Liver (tissue), 9 donors: ENCODE results near the gene PAIP2B. TPM values are rescaled to one million over a fixed set of nuclear protein-coding genes. Genes with fewer than 3 reads are reported as not detected.

Experiments used
- DNase-seq: peaks from one replicate; pipeline ENCODE4 v3.0.0-alpha.2; 2017; ENCODE audit warnings: low spot score
- H3K27ac ChIP-seq, 2 donors: one replicate each; pipeline ENCODE4 v1.7.0; 2013; ENCODE audit warnings: inconsistent platforms in 2 of 2, low read length in 2 of 2, control low read depth in 1 of 2, low read depth in 1 of 2, mild to moderate bottlenecking in 1 of 2
- H3K27me3 ChIP-seq, 4 donors: one replicate each; pipeline versions ENCODE4 v1.6.1 to v1.7.0; 2013; ENCODE audit warnings: low read length in 3 of 4, inconsistent platforms in 1 of 4, mild to moderate bottlenecking in 1 of 4, moderate library complexity in 1 of 4; ENCODE audit not compliant: control insufficient read depth in 4 of 4, insufficient read depth in 4 of 4
- H3K36me3 ChIP-seq, 4 donors: one replicate each; pipeline versions ENCODE4 v1.6.1 to v1.7.0; 2013; ENCODE audit warnings: low read length in 3 of 4, mild to moderate bottlenecking in 3 of 4, low read depth in 1 of 4, moderate library complexity in 1 of 4; ENCODE audit not compliant: control insufficient read depth in 4 of 4, insufficient read depth in 3 of 4
- H3K4me1 ChIP-seq, 4 donors: one replicate each; pipeline versions ENCODE4 v1.6.1 to v1.7.0; 2013; ENCODE audit warnings: low read length in 3 of 4, mild to moderate bottlenecking in 3 of 4, moderate library complexity in 1 of 4; ENCODE audit not compliant: control insufficient read depth in 4 of 4, insufficient read depth in 4 of 4
- H3K4me3 ChIP-seq, 3 donors: one replicate each; pipeline versions ENCODE4 v1.6.1 to v1.7.0; 2013; ENCODE audit warnings: low read length in 3 of 3, control low read depth in 1 of 3, low read depth in 1 of 3, mild to moderate bottlenecking in 1 of 3
- H3K9ac ChIP-seq, 2 donors: one replicate each; pipeline ENCODE4 v1.7.0; 2013; ENCODE audit warnings: low read length in 2 of 2, mild to moderate bottlenecking in 2 of 2, moderate library complexity in 2 of 2, control low read depth in 1 of 2, low read depth in 1 of 2
- H3K9me3 ChIP-seq, 4 donors: one replicate each; pipeline versions ENCODE4 v1.6.1 to v1.7.0; 2013; ENCODE audit warnings: low read length in 3 of 4; ENCODE audit not compliant: control insufficient read depth in 4 of 4
- EGR1 ChIP-seq, 2 donors: IDR thresholded peaks; 2 replicates each; pipeline ENCODE4 v1.6.1; 2016 to 2018; ENCODE audit warnings: antibody characterized with exemption in 2 of 2, low read depth in 2 of 2
- FOXA1 ChIP-seq: IDR thresholded peaks from 2 replicates; pipeline ENCODE4 v1.6.1; 2016; ENCODE audit warnings: antibody characterized with exemption
- FOXA2 ChIP-seq: IDR thresholded peaks from 2 replicates; pipeline ENCODE4 v1.6.1; 2016; ENCODE audit warnings: antibody characterized with exemption
- GABPA ChIP-seq, 2 donors: IDR thresholded peaks in 1 of 2; conservative IDR thresholded peaks in 1 of 2; 2 replicates each; pipeline ENCODE4 v1.6.1; 2016; ENCODE audit warnings: antibody characterized with exemption in 2 of 2, mild to moderate bottlenecking in 1 of 2, moderate library complexity in 1 of 2
- HNF4A ChIP-seq, 2 donors: conservative IDR thresholded peaks; 2 replicates each; pipeline ENCODE4 v1.6.1; 2016; ENCODE audit warnings: antibody characterized with exemption in 2 of 2, mild to moderate bottlenecking in 2 of 2
- HNF4G ChIP-seq: IDR thresholded peaks from 2 replicates; pipeline ENCODE4 v1.6.1; 2016; ENCODE audit warnings: antibody characterized with exemption
- JUND ChIP-seq, 2 donors: IDR thresholded peaks; 2 replicates each; pipeline ENCODE4 v1.6.1; 2016; ENCODE audit warnings: antibody characterized with exemption in 2 of 2
- NR2F2 ChIP-seq: IDR thresholded peaks from 2 replicates; pipeline ENCODE4 v1.6.1; 2016; ENCODE audit warnings: antibody characterized with exemption
- RAD21 ChIP-seq, 2 donors: IDR thresholded peaks; 2 replicates each; pipeline ENCODE4 v1.6.1; 2016; ENCODE audit warnings: antibody characterized with exemption in 2 of 2, mild to moderate bottlenecking in 2 of 2
- RXRA ChIP-seq, 2 donors: IDR thresholded peaks; 2 replicates each; pipeline ENCODE4 v1.6.1; 2017 to 2018; ENCODE audit warnings: antibody characterized with exemption in 2 of 2, mild to moderate bottlenecking in 1 of 2
- SP1 ChIP-seq: IDR thresholded peaks from 2 replicates; pipeline ENCODE4 v1.6.1; 2018; ENCODE audit warnings: antibody characterized with exemption, mild to moderate bottlenecking
- TAF1 ChIP-seq: conservative IDR thresholded peaks from 2 replicates; pipeline ENCODE4 v1.6.1; 2016; ENCODE audit warnings: antibody characterized with exemption, mild to moderate bottlenecking
- YY1 ChIP-seq: IDR thresholded peaks from 2 replicates; pipeline ENCODE4 v1.6.1; 2016; ENCODE audit warnings: antibody characterized with exemption, mild to moderate bottlenecking
- WGBS: extraction: QIAGEN DNeasy Blood & Tissue Kit; methylation state at CpG from one replicate; pipeline ENCODE4 v1.1.7; 2013; 5-methylcytosine and 5-hydroxymethylcytosine counted together
- polyA plus RNA-seq, 2 donors: library from polyadenylated mRNA; stranded (reverse) in 1 of 2; unstranded in 1 of 2; fragments of 200-250 nt in 1 of 2; fragments of >200 nt in 1 of 2; fragmentation: Nextera tagmentation in 1 of 2; extraction: Ambion mirVana in 1 of 2; gene quantifications; one replicate each; pipeline versions ENCODE4 v1.2.1 to v1.2.3, GENCODE V29; 2013 to 2015
- total RNA-seq, 2 donors: library from RNA; depleted of rRNA; stranded (reverse); fragments of >200 nt; gene quantifications; one replicate each; pipeline ENCODE4 v1.2.3, GENCODE V29; 2014
- TF ChIP-seq, protein P1 (sequence below): IDR thresholded peaks from 2 replicates; pipeline ENCODE4 v1.6.1; 2016; ENCODE audit warnings: antibody characterized with exemption, mild to moderate bottlenecking
- TF ChIP-seq, protein P2 (sequence below): IDR thresholded peaks from 2 replicates; pipeline ENCODE4 v1.6.1; 2016; ENCODE audit warnings: antibody characterized with exemption
- TF ChIP-seq, protein P3 (sequence below): IDR thresholded peaks from 2 replicates; pipeline ENCODE4 v1.6.1; 2016; ENCODE audit warnings: antibody characterized with exemption
- TF ChIP-seq, protein P4 (sequence below): fragments of 150-350 bp; IDR thresholded peaks from 2 replicates; pipeline ENCODE4 v1.5.1; 2017; ENCODE audit warnings: improper control_type of control experiment, low read depth, low read length; ENCODE audit not compliant: missing input control
- TF ChIP-seq, protein P5 (sequence below): IDR thresholded peaks from 2 replicates; pipeline ENCODE4 v1.6.1; 2016; ENCODE audit warnings: antibody characterized with exemption
- donor health status: healthy.
- donor health status: healthy.
- donor health status: healthy.
- donor health status: healthy.
- donor health status: healthy.

PAIP2B gene
- total and polyA plus RNA-seq, 4 donors, result 4.8 to 28.6 (median 10.6) TPM

DNA sequence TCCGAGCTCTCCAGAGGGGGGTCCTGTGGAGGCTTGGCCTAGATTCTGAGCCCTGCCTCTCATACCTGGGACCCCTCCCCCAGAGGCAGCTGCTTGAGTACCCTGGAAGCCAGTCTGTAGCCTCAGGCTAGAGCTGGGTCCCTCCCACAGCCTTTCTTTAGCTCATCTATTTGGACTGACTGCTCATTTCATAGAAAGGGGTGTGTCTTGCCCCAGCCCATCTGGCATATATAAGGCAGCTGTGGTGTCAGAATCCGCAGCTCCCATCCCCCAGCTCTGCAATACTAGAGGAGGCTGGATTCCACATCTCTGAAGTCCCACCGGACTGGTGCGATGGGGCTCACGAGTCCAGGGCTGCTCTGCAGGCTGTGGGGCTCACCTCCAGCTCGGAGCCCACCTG is 70.3 kb downstream of the PAIP2B start:
- Histone ChIP-seq H3K9ac (no peak overlapping the region), H3K4me3 (no peak overlapping the region), H3K9me3 (no peaks in the 10 kb centered on the region), H3K27me3 (no peaks in the 10 kb centered on the region), H3K27ac (no peak overlapping the region), H3K4me1 (peaks cover 0 to 9% (median 3%) of the 10 kb centered on the region in 4 donors), H3K36me3 (no peaks in the 10 kb centered on the region)
- no peak for DNase-seq
- 76% methylated on average over 6 of the region's 6 CpGs for WGBS
- no peak for TF ChIP-seq RAD21 (IDR thresholded peaks at IDR 0.05)
- TF ChIP-seq GABPA (IDR thresholded peaks at IDR 0.05 in 1 of 2, conservative IDR thresholded peaks at IDR 0.05 in 1 of 2), result no peak
- TF ChIP-seq, protein P1, sequence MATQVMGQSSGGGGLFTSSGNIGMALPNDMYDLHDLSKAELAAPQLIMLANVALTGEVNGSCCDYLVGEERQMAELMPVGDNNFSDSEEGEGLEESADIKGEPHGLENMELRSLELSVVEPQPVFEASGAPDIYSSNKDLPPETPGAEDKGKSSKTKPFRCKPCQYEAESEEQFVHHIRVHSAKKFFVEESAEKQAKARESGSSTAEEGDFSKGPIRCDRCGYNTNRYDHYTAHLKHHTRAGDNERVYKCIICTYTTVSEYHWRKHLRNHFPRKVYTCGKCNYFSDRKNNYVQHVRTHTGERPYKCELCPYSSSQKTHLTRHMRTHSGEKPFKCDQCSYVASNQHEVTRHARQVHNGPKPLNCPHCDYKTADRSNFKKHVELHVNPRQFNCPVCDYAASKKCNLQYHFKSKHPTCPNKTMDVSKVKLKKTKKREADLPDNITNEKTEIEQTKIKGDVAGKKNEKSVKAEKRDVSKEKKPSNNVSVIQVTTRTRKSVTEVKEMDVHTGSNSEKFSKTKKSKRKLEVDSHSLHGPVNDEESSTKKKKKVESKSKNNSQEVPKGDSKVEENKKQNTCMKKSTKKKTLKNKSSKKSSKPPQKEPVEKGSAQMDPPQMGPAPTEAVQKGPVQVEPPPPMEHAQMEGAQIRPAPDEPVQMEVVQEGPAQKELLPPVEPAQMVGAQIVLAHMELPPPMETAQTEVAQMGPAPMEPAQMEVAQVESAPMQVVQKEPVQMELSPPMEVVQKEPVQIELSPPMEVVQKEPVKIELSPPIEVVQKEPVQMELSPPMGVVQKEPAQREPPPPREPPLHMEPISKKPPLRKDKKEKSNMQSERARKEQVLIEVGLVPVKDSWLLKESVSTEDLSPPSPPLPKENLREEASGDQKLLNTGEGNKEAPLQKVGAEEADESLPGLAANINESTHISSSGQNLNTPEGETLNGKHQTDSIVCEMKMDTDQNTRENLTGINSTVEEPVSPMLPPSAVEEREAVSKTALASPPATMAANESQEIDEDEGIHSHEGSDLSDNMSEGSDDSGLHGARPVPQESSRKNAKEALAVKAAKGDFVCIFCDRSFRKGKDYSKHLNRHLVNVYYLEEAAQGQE, result no peak
- TF ChIP-seq YY1, result no peak
- no peak for TF ChIP-seq HNF4A (conservative IDR thresholded peaks at IDR 0.05)
- no peak for TF ChIP-seq SP1
- TF ChIP-seq, protein P2, sequence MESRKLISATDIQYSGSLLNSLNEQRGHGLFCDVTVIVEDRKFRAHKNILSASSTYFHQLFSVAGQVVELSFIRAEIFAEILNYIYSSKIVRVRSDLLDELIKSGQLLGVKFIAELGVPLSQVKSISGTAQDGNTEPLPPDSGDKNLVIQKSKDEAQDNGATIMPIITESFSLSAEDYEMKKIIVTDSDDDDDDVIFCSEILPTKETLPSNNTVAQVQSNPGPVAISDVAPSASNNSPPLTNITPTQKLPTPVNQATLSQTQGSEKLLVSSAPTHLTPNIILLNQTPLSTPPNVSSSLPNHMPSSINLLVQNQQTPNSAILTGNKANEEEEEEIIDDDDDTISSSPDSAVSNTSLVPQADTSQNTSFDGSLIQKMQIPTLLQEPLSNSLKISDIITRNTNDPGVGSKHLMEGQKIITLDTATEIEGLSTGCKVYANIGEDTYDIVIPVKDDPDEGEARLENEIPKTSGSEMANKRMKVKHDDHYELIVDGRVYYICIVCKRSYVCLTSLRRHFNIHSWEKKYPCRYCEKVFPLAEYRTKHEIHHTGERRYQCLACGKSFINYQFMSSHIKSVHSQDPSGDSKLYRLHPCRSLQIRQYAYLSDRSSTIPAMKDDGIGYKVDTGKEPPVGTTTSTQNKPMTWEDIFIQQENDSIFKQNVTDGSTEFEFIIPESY, result no peak
- TF ChIP-seq NR2F2, result no peak
- TF ChIP-seq, protein P3, sequence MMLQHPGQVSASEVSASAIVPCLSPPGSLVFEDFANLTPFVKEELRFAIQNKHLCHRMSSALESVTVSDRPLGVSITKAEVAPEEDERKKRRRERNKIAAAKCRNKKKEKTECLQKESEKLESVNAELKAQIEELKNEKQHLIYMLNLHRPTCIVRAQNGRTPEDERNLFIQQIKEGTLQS, result no peak
- no peak for TF ChIP-seq RXRA (IDR thresholded peaks at IDR 0.05)
- TF ChIP-seq HNF4G, result no peak
- no peak for TF ChIP-seq EGR1 (IDR thresholded peaks at IDR 0.05; ENCODE audit: low read depth in 2 of 2)
- TF ChIP-seq, protein P4, sequence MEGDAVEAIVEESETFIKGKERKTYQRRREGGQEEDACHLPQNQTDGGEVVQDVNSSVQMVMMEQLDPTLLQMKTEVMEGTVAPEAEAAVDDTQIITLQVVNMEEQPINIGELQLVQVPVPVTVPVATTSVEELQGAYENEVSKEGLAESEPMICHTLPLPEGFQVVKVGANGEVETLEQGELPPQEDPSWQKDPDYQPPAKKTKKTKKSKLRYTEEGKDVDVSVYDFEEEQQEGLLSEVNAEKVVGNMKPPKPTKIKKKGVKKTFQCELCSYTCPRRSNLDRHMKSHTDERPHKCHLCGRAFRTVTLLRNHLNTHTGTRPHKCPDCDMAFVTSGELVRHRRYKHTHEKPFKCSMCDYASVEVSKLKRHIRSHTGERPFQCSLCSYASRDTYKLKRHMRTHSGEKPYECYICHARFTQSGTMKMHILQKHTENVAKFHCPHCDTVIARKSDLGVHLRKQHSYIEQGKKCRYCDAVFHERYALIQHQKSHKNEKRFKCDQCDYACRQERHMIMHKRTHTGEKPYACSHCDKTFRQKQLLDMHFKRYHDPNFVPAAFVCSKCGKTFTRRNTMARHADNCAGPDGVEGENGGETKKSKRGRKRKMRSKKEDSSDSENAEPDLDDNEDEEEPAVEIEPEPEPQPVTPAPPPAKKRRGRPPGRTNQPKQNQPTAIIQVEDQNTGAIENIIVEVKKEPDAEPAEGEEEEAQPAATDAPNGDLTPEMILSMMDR, result no peak
- TF ChIP-seq FOXA2, result no peak
- no peak for TF ChIP-seq JUND (IDR thresholded peaks at IDR 0.05)
- TF ChIP-seq, protein P5, sequence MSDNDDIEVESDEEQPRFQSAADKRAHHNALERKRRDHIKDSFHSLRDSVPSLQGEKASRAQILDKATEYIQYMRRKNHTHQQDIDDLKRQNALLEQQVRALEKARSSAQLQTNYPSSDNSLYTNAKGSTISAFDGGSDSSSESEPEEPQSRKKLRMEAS, result no peak
- TF ChIP-seq FOXA1, result no peak
- no peak for TF ChIP-seq TAF1
